ENCODE results near the gene MMEL1. TPM values are rescaled to one million over a fixed set of nuclear protein-coding genes. Genes with fewer than 3 reads are reported as not detected.

The MMEL1 gene
- total and polyA plus RNA-seq, 11 donors = 0.30 to 2.6 (median 0.97) TPM; not detected in 5

- Histone ChIP-seq H3K27me3 (peaks cover 0 to 7% (median 0%) of the 10 kb centered on the region in 9 donors), H3K36me3 (peaks cover 0 to 4% (median 0%) of the 10 kb centered on the region in 9 donors), H3K4me3 (peak overlapping the region in 1 of 12 donors; percentile 88), H3K9me3 (no peaks in the 10 kb centered on the region), H3K27ac (peak overlapping the region in 2 of 12 donors; percentile 99), H3K4me1 (peaks cover 3 to 45% (median 19%) of the 10 kb centered on the region in 12 donors)
- DNase-seq (peak in 3 of 5 donors; percentile 27 to 62 (median 32)), ATAC-seq (no peak)
- WGBS, 4 donors = 63 to 78% (median 67%) methylated on average over 14 of the region's 14 CpGs
- no peak for TF ChIP-seq CTCF (IDR thresholded peaks at IDR 0.05)
- no peak for TF ChIP-seq POLR2A (IDR thresholded peaks at IDR 0.05)
- intact Hi-C loops (cut with DNase I) = loop anchor here in 5 of 10 donors (5.0 to 10.0 kb wide), 4 partner anchors 51 to 169 kb away; partner anchors contain the start of genes MMEL1 (in 1 of the 5) and PEX10 (in 1 of the 5)
Observed at GRCh38 chr1:2583871-2584351, 48.9 kb downstream of the MMEL1 start.

- Histone ChIP-seq H3K27ac (no peak overlapping the region), H3K27me3 (peaks cover 0 to 7% (median 0%) of the 10 kb centered on the region in 9 donors), H3K4me3 (no peak overlapping the region), H3K9me3 (no peaks in the 10 kb centered on the region), H3K4me1 (peaks cover 3 to 50% (median 23%) of the 10 kb centered on the region in 12 donors), H3K36me3 (no peaks in the 10 kb centered on the region)
- peak in 1 of 5 donors; percentile 14 for DNase-seq
- intact Hi-C loops (cut with DNase I) = loop anchor here in 5 of 10 donors (5.0 to 10.0 kb wide), 4 partner anchors 51 to 169 kb away; partner anchors contain the start of genes MMEL1 (in 1 of the 5) and PEX10 (in 1 of the 5)
- 59 to 70% (median 69%) methylated on average over 4 to 5 of the region's 5 CpGs for WGBS, 4 donors
- ATAC-seq = no peak
- TF ChIP-seq POLR2A (IDR thresholded peaks at IDR 0.05) = no peak
- no peak for TF ChIP-seq CTCF (IDR thresholded peaks at IDR 0.05)
Observed at GRCh38 chr1:2583331-2583791, 49.5 kb downstream of the MMEL1 start.

GRCh38 chr1:2582391-2582790 lies 50.4 kb downstream of the MMEL1 start:
- ATAC-seq = no peak
- H3K9me3 ChIP-seq = no peaks in the 10 kb centered on the region
- H3K27ac ChIP-seq = no peak overlapping the region
- TF ChIP-seq POLR2A (IDR thresholded peaks at IDR 0.05) (no peak), CTCF (IDR thresholded peaks at IDR 0.05) (no peak)
- H3K4me3 ChIP-seq = no peak overlapping the region
- WGBS, 4 donors = 71 to 75% (median 72%) methylated on average over 7 of the region's 7 CpGs
- H3K36me3 ChIP-seq = no peaks in the 10 kb centered on the region
- H3K4me1 ChIP-seq = peaks cover 3 to 55% (median 25%) of the 10 kb centered on the region in 12 donors
- intact Hi-C loops (cut with DNase I) = loop anchor here in 5 of 10 donors (5.0 to 10.0 kb wide), 4 partner anchors 52 to 168 kb away; partner anchors contain the start of genes MMEL1 (in 1 of the 5) and PEX10 (in 1 of the 5)
- peaks cover 0 to 7% (median 0%) of the 10 kb centered on the region in 9 donors for H3K27me3 ChIP-seq
- no peak for DNase-seq

- Histone ChIP-seq H3K9me3 (no peaks in the 10 kb centered on the region), H3K4me1 (peaks cover 3 to 65% (median 31%) of the 10 kb centered on the region in 12 donors), H3K27ac (no peak overlapping the region), H3K36me3 (no peaks in the 10 kb centered on the region), H3K27me3 (peaks cover 0 to 7% (median 0%) of the 10 kb centered on the region in 9 donors), H3K4me3 (no peak overlapping the region)
- no peak for ATAC-seq
- DNase-seq = no peak
- intact Hi-C loops (cut with DNase I) = loop anchor here in 5 of 10 donors (5.0 to 10.0 kb wide), 4 partner anchors 54 to 166 kb away; partner anchors contain the start of genes MMEL1 (in 1 of the 5) and PEX10 (in 1 of the 5)
- 90 to 91% (median 91%) methylated on average over 4 to 10 of the region's 10 CpGs for WGBS, 4 donors
- TF ChIP-seq POLR2A (IDR thresholded peaks at IDR 0.05) = no peak
- no peak for TF ChIP-seq CTCF (IDR thresholded peaks at IDR 0.05)
Observed at GRCh38 chr1:2580691-2581090, 52.1 kb downstream of the MMEL1 start.

All from heart left ventricle (tissue), 16 donors.